Glomerular visceral epithelial cell (primary cell): Measurements from ENCODE around the gene TTYH1.
"Not testable (repeated sequence)": the region's sequence is repeated elsewhere in the genome, so short reads cannot be mapped to it uniquely, and the experiment has no call there.

Experiments
- DNase-seq: peaks from one replicate; pipeline ENCODE4 v3.0.0-alpha.2; 2016; ENCODE audit errors: extremely low spot score

TTYH1 gene

GRCh38 chr19:54415208-54415900 lies at the start of gene TTYH1:
Gene TTYH1, plus strand, starts transcription at chr19:54415464. Its CDS starts 89 bp downstream, at chr19:54415553.
- DNase-seq: no peak

- DNase-seq: not testable (repeated sequence)
Observed at GRCh38 chr19:54365798-54366197, 49.5 kb upstream of the TTYH1 start.

GRCh38 chr19:54366811-54367210 lies 48.5 kb upstream of the TTYH1 start:
- no peak for DNase-seq

- DNase-seq: no peak
Observed at GRCh38 chr19:54369082-54369687, 46.1 kb upstream of the TTYH1 start.

GRCh38 chr19:54369688-54370433 lies 45.4 kb upstream of the TTYH1 start:
- DNase-seq: not testable (repeated sequence)

- DNase-seq: not testable (repeated sequence)
Observed at GRCh38 chr19:54370434-54370796, 44.8 kb upstream of the TTYH1 start.

GRCh38 chr19:54371453-54371852 lies 43.8 kb upstream of the TTYH1 start:
- DNase-seq: not testable (repeated sequence)

GRCh38 chr19:54373781-54374631 lies 41.3 kb upstream of the TTYH1 start:
- no peak for DNase-seq

GRCh38 chr19:54375181-54375938 lies 39.9 kb upstream of the TTYH1 start:
- DNase-seq: not testable (repeated sequence)

GRCh38 chr19:54376610-54377285 lies 38.5 kb upstream of the TTYH1 start:
- DNase-seq: no peak

GRCh38 chr19:54379187-54379678 lies 36.0 kb upstream of the TTYH1 start:
- no peak for DNase-seq

- DNase-seq: no peak
Observed at GRCh38 chr19:54380897-54381296, 34.4 kb upstream of the TTYH1 start.

- DNase-seq: not testable (repeated sequence)
Observed at GRCh38 chr19:54382041-54382440, 33.2 kb upstream of the TTYH1 start.

GRCh38 chr19:54383330-54383729 lies 31.9 kb upstream of the TTYH1 start:
- no peak for DNase-seq

GRCh38 chr19:54387991-54388801 lies 27.1 kb upstream of the TTYH1 start:
- DNase-seq: no peak

GRCh38 chr19:54388802-54389139 lies 26.5 kb upstream of the TTYH1 start:
- no peak for DNase-seq

- DNase-seq: no peak
Observed at GRCh38 chr19:54389553-54389952, 25.7 kb upstream of the TTYH1 start.

GRCh38 chr19:54390942-54391577 lies 24.2 kb upstream of the TTYH1 start:
- peak; percentile 54 for DNase-seq

GRCh38 chr19:54391589-54392061 lies 23.6 kb upstream of the TTYH1 start:
- DNase-seq: no peak
